ENCODE results near the gene MAPRE3. TPM values are rescaled to one million over a fixed set of nuclear protein-coding genes. Genes with fewer than 3 reads are reported as not detected.

Gene MAPRE3
- total RNA-seq, 2 donors from 2014 or later, result 9.3 to 15.8 TPM

DNA sequence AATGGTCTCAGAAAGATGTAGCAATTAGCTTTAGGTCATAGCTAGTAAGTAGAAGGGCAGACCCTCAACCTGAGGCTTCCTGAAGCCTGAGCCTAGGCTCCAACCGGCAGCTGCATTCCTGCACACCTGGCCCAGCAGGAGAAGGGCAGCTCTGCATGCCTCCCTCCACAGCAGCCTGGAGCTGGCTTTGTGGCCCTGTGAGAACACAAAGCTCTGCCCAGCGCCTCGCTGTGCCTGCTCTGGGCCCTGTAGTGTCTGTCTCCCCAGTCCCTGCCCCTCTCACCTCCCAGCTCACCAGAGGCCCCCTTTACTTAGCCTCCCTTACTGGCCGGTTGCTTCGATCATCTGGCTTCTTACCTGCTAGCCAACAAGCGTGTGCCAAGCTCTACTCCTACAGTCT lies 69.0 kb downstream of the MAPRE3 start:
- H3K27me3 ChIP-seq, result no peaks in the 10 kb centered on the region
- no peaks in the 10 kb centered on the region for H3K9me3 ChIP-seq
- peaks cover 22% of the 10 kb centered on the region for H3K4me1 ChIP-seq
- no peak for ATAC-seq
- no peak overlapping the region for H3K4me3 ChIP-seq
- WGBS, 2 donors, result 71 to 80% methylated on average over 5 to 6 of the region's 6 CpGs
- TF ChIP-seq POLR2A (IDR thresholded peaks at IDR 0.05), result no peak
- TF ChIP-seq, protein P1, sequence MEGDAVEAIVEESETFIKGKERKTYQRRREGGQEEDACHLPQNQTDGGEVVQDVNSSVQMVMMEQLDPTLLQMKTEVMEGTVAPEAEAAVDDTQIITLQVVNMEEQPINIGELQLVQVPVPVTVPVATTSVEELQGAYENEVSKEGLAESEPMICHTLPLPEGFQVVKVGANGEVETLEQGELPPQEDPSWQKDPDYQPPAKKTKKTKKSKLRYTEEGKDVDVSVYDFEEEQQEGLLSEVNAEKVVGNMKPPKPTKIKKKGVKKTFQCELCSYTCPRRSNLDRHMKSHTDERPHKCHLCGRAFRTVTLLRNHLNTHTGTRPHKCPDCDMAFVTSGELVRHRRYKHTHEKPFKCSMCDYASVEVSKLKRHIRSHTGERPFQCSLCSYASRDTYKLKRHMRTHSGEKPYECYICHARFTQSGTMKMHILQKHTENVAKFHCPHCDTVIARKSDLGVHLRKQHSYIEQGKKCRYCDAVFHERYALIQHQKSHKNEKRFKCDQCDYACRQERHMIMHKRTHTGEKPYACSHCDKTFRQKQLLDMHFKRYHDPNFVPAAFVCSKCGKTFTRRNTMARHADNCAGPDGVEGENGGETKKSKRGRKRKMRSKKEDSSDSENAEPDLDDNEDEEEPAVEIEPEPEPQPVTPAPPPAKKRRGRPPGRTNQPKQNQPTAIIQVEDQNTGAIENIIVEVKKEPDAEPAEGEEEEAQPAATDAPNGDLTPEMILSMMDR (IDR thresholded peaks at IDR 0.05), result no peak
- H3K36me3 ChIP-seq (replicated peaks in 1 of 2; ENCODE audit: insufficient read depth in 1 of 2, low read depth in 2 of 2), result peaks cover 35 to 43% of the 10 kb centered on the region in 2 donors
- no peak overlapping the region for H3K27ac ChIP-seq
- intact Hi-C loops (cut with DNase I), result no loop called here
- no peak for DNase-seq

DNA sequence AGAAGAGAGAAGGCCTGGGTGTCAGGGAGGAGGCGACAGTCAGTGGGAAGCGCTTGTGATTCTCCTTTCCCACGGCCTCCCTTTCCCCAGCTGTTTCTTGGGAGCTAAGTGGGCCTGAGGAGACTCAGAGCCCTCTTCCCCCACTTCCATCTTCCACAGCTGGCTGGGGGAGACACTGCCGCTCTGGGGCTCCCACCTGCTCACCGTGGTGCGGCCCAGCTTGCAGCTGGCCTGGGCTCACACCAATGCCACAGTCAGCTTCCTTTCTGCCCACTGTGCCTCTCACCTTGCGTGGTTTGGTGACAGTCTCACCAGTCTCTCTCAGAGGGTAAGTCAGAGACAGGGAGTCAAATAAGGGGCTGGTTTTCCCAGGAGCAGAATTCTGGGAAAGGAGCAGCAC lies 69.4 kb downstream of the MAPRE3 start:
- intact Hi-C loops (cut with DNase I), result no loop called here
- TF ChIP-seq, protein P1 (IDR thresholded peaks at IDR 0.05), result no peak
- TF ChIP-seq POLR2A (IDR thresholded peaks at IDR 0.05), result no peak
- H3K4me1 ChIP-seq, result peaks cover 17% of the 10 kb centered on the region
- DNase-seq (no peak), ATAC-seq (no peak)
- no peak overlapping the region for H3K27ac ChIP-seq
- no peaks in the 10 kb centered on the region for H3K27me3 ChIP-seq
- whole genome bisulfite sequencing, 2 donors, result 96% methylated on average over 4 to 7 of the region's 7 CpGs
- H3K36me3 ChIP-seq (replicated peaks in 1 of 2; ENCODE audit: insufficient read depth in 1 of 2, low read depth in 2 of 2), result peaks cover 35 to 43% of the 10 kb centered on the region in 2 donors
- H3K9me3 ChIP-seq, result no peaks in the 10 kb centered on the region
- H3K4me3 ChIP-seq, result no peak overlapping the region

DNA sequence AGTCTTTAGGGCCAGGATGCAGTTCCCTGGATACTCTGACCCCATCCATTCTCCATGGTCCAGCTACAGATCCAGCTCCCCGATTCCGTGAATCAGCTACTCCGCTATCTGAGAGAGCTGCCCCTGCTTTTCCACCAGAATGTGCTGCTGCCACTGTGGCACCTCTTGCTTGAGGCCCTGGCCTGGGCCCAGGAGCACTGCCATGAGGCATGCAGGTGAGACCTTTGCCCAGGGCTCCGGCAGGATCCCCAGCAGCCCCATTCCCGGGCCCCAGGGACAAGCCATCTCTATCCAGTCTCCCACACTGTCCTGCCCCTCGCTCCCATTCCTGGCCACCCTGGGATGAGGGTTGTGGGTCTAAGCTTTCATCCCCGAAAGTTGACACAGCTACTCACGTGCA lies 69.8 kb downstream of the MAPRE3 start:
- 78 to 81% methylated on average over 6 to 7 of the region's 8 CpGs for WGBS, 2 donors
- H3K36me3 ChIP-seq (replicated peaks in 1 of 2; ENCODE audit: insufficient read depth in 1 of 2, low read depth in 2 of 2), result peaks cover 35 to 43% of the 10 kb centered on the region in 2 donors
- intact Hi-C loops (cut with DNase I), result no loop called here

DNA sequence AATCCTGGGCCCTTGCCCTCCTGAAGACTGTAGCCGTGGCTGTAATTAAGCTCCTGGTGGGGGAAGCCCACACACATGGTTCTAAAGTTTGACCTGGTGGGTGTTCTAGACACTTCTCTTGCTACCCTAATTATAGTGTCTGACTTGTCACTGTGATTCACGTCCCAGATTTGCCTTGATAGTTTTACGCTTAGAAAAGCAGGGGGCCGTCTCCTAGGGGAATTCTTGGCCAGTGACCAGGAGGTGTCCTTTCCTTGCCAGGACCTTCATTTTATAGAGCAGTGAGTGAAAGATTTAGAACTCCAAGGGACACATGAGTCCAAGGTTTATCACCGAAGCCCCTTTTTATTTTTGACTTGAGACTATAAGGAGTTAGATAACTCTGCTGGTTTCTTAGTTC lies 71.3 kb downstream of the MAPRE3 start:
- peaks cover 9% of the 10 kb centered on the region for H3K4me1 ChIP-seq
- no peaks in the 10 kb centered on the region for H3K27me3 ChIP-seq
- H3K9me3 ChIP-seq, result no peaks in the 10 kb centered on the region
- no peak overlapping the region for H3K27ac ChIP-seq
- TF ChIP-seq POLR2A (IDR thresholded peaks at IDR 0.05), result no peak
- TF ChIP-seq, protein P1 (IDR thresholded peaks at IDR 0.05), result no peak
- DNase-seq, result no peak
- ATAC-seq, result no peak
- WGBS, 2 donors, result 68 to 73% methylated on average over 5 of the region's 5 CpGs
- H3K36me3 ChIP-seq (replicated peaks in 1 of 2; ENCODE audit: insufficient read depth in 1 of 2, low read depth in 2 of 2), result peaks cover 29 to 34% of the 10 kb centered on the region in 2 donors
- H3K4me3 ChIP-seq, result no peak overlapping the region
- intact Hi-C loops (cut with DNase I), result no loop called here

More for the DNA sequence above, 69.8 kb downstream of the MAPRE3 start:
- TF ChIP-seq, protein P1 (IDR thresholded peaks at IDR 0.05), result no peak
- no peak for TF ChIP-seq POLR2A (IDR thresholded peaks at IDR 0.05)
- ATAC-seq (no peak), DNase-seq (no peak)
- no peaks in the 10 kb centered on the region for H3K27me3 ChIP-seq
- no peak overlapping the region for H3K4me3 ChIP-seq
- H3K27ac ChIP-seq, result no peak overlapping the region
- no peaks in the 10 kb centered on the region for H3K9me3 ChIP-seq
- H3K4me1 ChIP-seq, result peaks cover 13% of the 10 kb centered on the region

- Histone ChIP-seq H3K4me1 (peaks cover 9% of the 10 kb centered on the region), H3K36me3 (replicated peaks in 1 of 2; ENCODE audit: insufficient read depth in 1 of 2, low read depth in 2 of 2) (peaks cover 24 to 31% of the 10 kb centered on the region in 2 donors), H3K27me3 (no peaks in the 10 kb centered on the region), H3K27ac (no peak overlapping the region), H3K9me3 (no peaks in the 10 kb centered on the region), H3K4me3 (no peak overlapping the region)
- ATAC-seq (peak; percentile 55), DNase-seq (peak; percentile 31 to 60 (median 48))
- 63 to 69% methylated on average over 10 of the region's 10 CpGs for WGBS, 2 donors
- TF ChIP-seq POLR2A (IDR thresholded peaks at IDR 0.05), result no peak
- TF ChIP-seq, protein P1 (IDR thresholded peaks at IDR 0.05), result no peak
- intact Hi-C loops (cut with DNase I), result no loop called here
Observed at GRCh38 chr2:27042159-27042661, 71.8 kb downstream of the MAPRE3 start.

Measured in body of pancreas (tissue), 4 donors.